SU-DHL-6 (cell line): ENCODE data around the gene NFIC.
"Not testable (repeated sequence)": the region's sequence is repeated elsewhere in the genome, so short reads cannot be mapped to it uniquely, and the experiment has no call there.

Experiments used
- H2AFZ ChIP-seq: fragments of 200-600 bp; sonication (generic); 2 replicates; pipeline ENCODE4 v1.6.1; 2014; ENCODE audit warnings: low read depth, mild to moderate bottlenecking, moderate library complexity, mixed read lengths, antibody characterized with exemption, low read length; ENCODE audit not compliant: severe bottlenecking
- H3F3A ChIP-seq: fragments of 200-600 bp; shearing (Covaris generic); 2 replicates; pipeline ENCODE4 v1.6.0; 2016; ENCODE audit warnings: antibody characterized with exemption, mild to moderate bottlenecking; ENCODE audit not compliant: insufficient read depth
- H3K27ac ChIP-seq: fragments of 200-600 bp; sonication (generic); 2 replicates; pipeline ENCODE4 v1.5.1; 2016; ENCODE audit warnings: low read depth, mild to moderate bottlenecking, low read length, moderate library complexity, mixed read lengths
- H3K27me3 ChIP-seq: fragments of 200-600 bp; sonication (generic), shearing (Covaris generic); 2 replicates; pipeline ENCODE4 v1.6.0; 2014; ENCODE audit warnings: mild to moderate bottlenecking, low read length
- H3K36me3 ChIP-seq: fragments of 200-600 bp; sonication (generic); 2 replicates; pipeline ENCODE4 v1.6.1; 2014; ENCODE audit warnings: mild to moderate bottlenecking, low read length, mixed read lengths
- H3K4me2 ChIP-seq: fragments of 300-600, 200-600 bp; shearing (Covaris generic), sonication (generic); 2 replicates; pipeline ENCODE4 v1.6.0; 2014; ENCODE audit warnings: low read length, low read depth, mild to moderate bottlenecking; ENCODE audit not compliant: poor library complexity, severe bottlenecking
- H3K4me3 ChIP-seq: fragments of 200-600 bp; sonication (generic); 2 replicates; pipeline ENCODE4 v1.5.1; 2014; ENCODE audit warnings: antibody characterized with exemption, low read length, mild to moderate bottlenecking, mixed read lengths; ENCODE audit not compliant: insufficient read depth, poor library complexity, severe bottlenecking
- H3K79me2 ChIP-seq: fragments of 200-600 bp; sonication (generic); 2 replicates; pipeline ENCODE4 v1.6.1; 2014; ENCODE audit warnings: mild to moderate bottlenecking, low read length, moderate library complexity; ENCODE audit not compliant: insufficient read depth
- H3K9ac ChIP-seq: fragments of 200-600 bp; sonication (generic); 2 replicates; pipeline ENCODE4 v1.7.0; 2014; ENCODE audit warnings: mild to moderate bottlenecking, low read length
- H3K9me2 ChIP-seq: fragments of 200-600 bp; sonication (generic); replicated peaks from 2 replicates; pipeline ENCODE4 v1.6.1; 2014; ENCODE audit warnings: low read length; ENCODE audit not compliant: insufficient read depth
- H3K9me3 ChIP-seq: fragments of 200-600 bp; sonication (generic); 2 replicates; pipeline ENCODE4 v1.6.1; 2014; ENCODE audit warnings: low read length, mixed read lengths; ENCODE audit not compliant: insufficient read depth
- H4K20me1 ChIP-seq: fragments of 200-600 bp; sonication (generic); 2 replicates; pipeline ENCODE4 v1.6.1; 2014; ENCODE audit warnings: low read depth, mild to moderate bottlenecking, antibody characterized with exemption, low read length, moderate library complexity, mixed read lengths
- CTCF ChIP-seq: fragments of 200-600 bp; sonication (generic); IDR thresholded peaks from one replicate; pipeline ENCODE4 v1.5.1; 2017; ENCODE audit warnings: antibody characterized with exemption, mild to moderate bottlenecking, low read length, moderate library complexity; ENCODE audit not compliant: insufficient read depth, poor library complexity, severe bottlenecking
- EZH2phosphoT487 ChIP-seq: fragments of 200-600 bp; sonication (generic), shearing (Covaris generic); conservative IDR thresholded peaks from 2 replicates; pipeline ENCODE4 v1.6.1; 2018; ENCODE audit warnings: mild to moderate bottlenecking, antibody characterized with exemption, low read length, moderate library complexity, mixed read lengths

The NFIC gene

GRCh38 chr19:3398114-3398899 lies 31.9 kb downstream of the NFIC start:
- Histone ChIP-seq H3K27ac (no peak overlapping the region), H3K27me3 (no peaks in the 10 kb centered on the region), H3K4me3 (no peak overlapping the region), H3K79me2 (no peaks in the 10 kb centered on the region), H3K9ac (no peak overlapping the region), H3K36me3 (no peaks in the 10 kb centered on the region), H3K4me2 (no peak overlapping the region), H3F3A (no peaks in the 10 kb centered on the region), H3K9me2 (no peaks in the 10 kb centered on the region), H3K9me3 (no peaks in the 10 kb centered on the region), H2AFZ (no peak overlapping the region), H4K20me1 (no peaks in the 10 kb centered on the region)
- TF ChIP-seq CTCF (no peak), EZH2phosphoT487 (no peak)

- Histone ChIP-seq H3K27ac (no peak overlapping the region), H3K4me3 (no peak overlapping the region), H2AFZ (no peak overlapping the region), H3K79me2 (no peaks in the 10 kb centered on the region), H3K4me2 (no peak overlapping the region), H3K27me3 (no peaks in the 10 kb centered on the region), H3K9me3 (no peaks in the 10 kb centered on the region), H3K36me3 (no peaks in the 10 kb centered on the region), H3K9ac (no peak overlapping the region), H3K9me2 (no peaks in the 10 kb centered on the region), H4K20me1 (no peaks in the 10 kb centered on the region), H3F3A (no peaks in the 10 kb centered on the region)
- no peak for TF ChIP-seq CTCF
- no peak for TF ChIP-seq EZH2phosphoT487
These were observed 32.5 kb downstream of the NFIC start for GRCh38 chr19:3398900-3399278.

- not testable (repeated sequence) for H4K20me1 ChIP-seq, H3K4me2 ChIP-seq, H3K9ac ChIP-seq, H3K27ac ChIP-seq, H3K36me3 ChIP-seq, H3K9me2 ChIP-seq, H3F3A ChIP-seq, H3K79me2 ChIP-seq, H3K4me3 ChIP-seq, H3K9me3 ChIP-seq, H3K27me3 ChIP-seq, H2AFZ ChIP-seq
These were observed 32.9 kb downstream of the NFIC start for GRCh38 chr19:3399311-3399710.

GRCh38 chr19:3401004-3401768 lies 34.8 kb downstream of the NFIC start:
- Histone ChIP-seq H2AFZ (no peak overlapping the region), H3F3A (no peaks in the 10 kb centered on the region), H3K4me3 (no peak overlapping the region), H4K20me1 (no peaks in the 10 kb centered on the region), H3K36me3 (no peaks in the 10 kb centered on the region), H3K27ac (no peak overlapping the region), H3K9ac (no peak overlapping the region), H3K9me2 (no peaks in the 10 kb centered on the region), H3K4me2 (no peak overlapping the region), H3K79me2 (no peaks in the 10 kb centered on the region), H3K9me3 (no peaks in the 10 kb centered on the region), H3K27me3 (no peaks in the 10 kb centered on the region)
- TF ChIP-seq CTCF (no peak), EZH2phosphoT487 (no peak)
